T-helper 2 cell treated with Interferon-gamma antibody and Interleukin-4, amounts not matched to agents 5 μg/mL and 100 μg/mL, for 36 hours (primary cell): ENCODE measurements around the gene CELF2.

ENCODE experiments used
- DNase-seq: peaks from one replicate; pipeline ENCODE4 v3.0.0; 2021; ENCODE audit warnings: low spot score
- H3K27ac Mint-ChIP-seq: one replicate; pipeline ENCODE4 v1.8.0; 2021; ENCODE audit warnings: mild to moderate bottlenecking, mixed read lengths
- H3K27me3 Mint-ChIP-seq: one replicate; pipeline ENCODE4 v1.8.0; 2021; ENCODE audit warnings: low read depth, mixed read lengths
- H3K36me3 Mint-ChIP-seq: one replicate; pipeline ENCODE4 v1.8.0; 2021; ENCODE audit warnings: low read depth, mixed read lengths
- H3K4me1 Mint-ChIP-seq: one replicate; pipeline ENCODE4 v1.8.0; 2021; ENCODE audit warnings: low read depth, mixed read lengths
- H3K4me3 Mint-ChIP-seq: one replicate; pipeline ENCODE4 v1.8.0; 2022; ENCODE audit warnings: mild to moderate bottlenecking, moderate library complexity, mixed read lengths
- H3K9me3 Mint-ChIP-seq: one replicate; pipeline ENCODE4 v1.8.0; 2021; ENCODE audit warnings: mixed read lengths

Gene CELF2

GRCh38 chr10:11243425-11244222 lies 226.0 kb downstream of the CELF2 start:
- H3K36me3 Mint-ChIP-seq: peaks cover 23% of the 10 kb centered on the region
- H3K27me3 Mint-ChIP-seq: no peaks in the 10 kb centered on the region
- H3K4me1 Mint-ChIP-seq: peaks cover 34% of the 10 kb centered on the region
- H3K27ac Mint-ChIP-seq: peak overlapping the region; percentile 56
- no peak for DNase-seq
- H3K9me3 Mint-ChIP-seq: no peaks in the 10 kb centered on the region
- peak overlapping the region; percentile 25 for H3K4me3 Mint-ChIP-seq

- Mint-ChIP-seq H3K9me3 (no peaks in the 10 kb centered on the region), H3K4me3 (no peak overlapping the region), H3K27ac (no peak overlapping the region), H3K27me3 (no peaks in the 10 kb centered on the region), H3K36me3 (peaks cover 36% of the 10 kb centered on the region), H3K4me1 (peaks cover 33% of the 10 kb centered on the region)
- no peak for DNase-seq
These were observed 227.4 kb downstream of the CELF2 start for GRCh38 chr10:11245095-11245479.

- H3K4me3 Mint-ChIP-seq: no peak overlapping the region
- no peak for DNase-seq
- peaks cover 32% of the 10 kb centered on the region for H3K4me1 Mint-ChIP-seq
- no peaks in the 10 kb centered on the region for H3K9me3 Mint-ChIP-seq
- H3K36me3 Mint-ChIP-seq: peaks cover 36% of the 10 kb centered on the region
- no peaks in the 10 kb centered on the region for H3K27me3 Mint-ChIP-seq
- H3K27ac Mint-ChIP-seq: no peak overlapping the region
These were observed 227.8 kb downstream of the CELF2 start for GRCh38 chr10:11245510-11245909.

- Mint-ChIP-seq H3K4me3 (no peak overlapping the region), H3K9me3 (no peaks in the 10 kb centered on the region), H3K36me3 (peaks cover 40% of the 10 kb centered on the region), H3K27me3 (no peaks in the 10 kb centered on the region), H3K27ac (no peak overlapping the region), H3K4me1 (peaks cover 28% of the 10 kb centered on the region)
- DNase-seq: no peak
These were observed 228.4 kb downstream of the CELF2 start for GRCh38 chr10:11245981-11246590.

- no peak for DNase-seq
- Mint-ChIP-seq H3K4me3 (no peak overlapping the region), H3K27ac (no peak overlapping the region), H3K9me3 (no peaks in the 10 kb centered on the region), H3K36me3 (peaks cover 40% of the 10 kb centered on the region), H3K4me1 (peaks cover 24% of the 10 kb centered on the region), H3K27me3 (no peaks in the 10 kb centered on the region)
These were observed 229.2 kb downstream of the CELF2 start for GRCh38 chr10:11246752-11247467.

GRCh38 chr10:11249152-11249807 lies 231.6 kb downstream of the CELF2 start:
- no peaks in the 10 kb centered on the region for H3K9me3 Mint-ChIP-seq
- H3K4me3 Mint-ChIP-seq: no peak overlapping the region
- no peaks in the 10 kb centered on the region for H3K27me3 Mint-ChIP-seq
- H3K4me1 Mint-ChIP-seq: peaks cover 6% of the 10 kb centered on the region
- no peak for DNase-seq
- H3K36me3 Mint-ChIP-seq: peaks cover 39% of the 10 kb centered on the region
- no peak overlapping the region for H3K27ac Mint-ChIP-seq

GRCh38 chr10:11249808-11250195 lies 232.1 kb downstream of the CELF2 start:
- H3K27ac Mint-ChIP-seq: no peak overlapping the region
- DNase-seq: no peak
- H3K36me3 Mint-ChIP-seq: peaks cover 44% of the 10 kb centered on the region
- H3K4me1 Mint-ChIP-seq: peaks cover 7% of the 10 kb centered on the region
- H3K4me3 Mint-ChIP-seq: no peak overlapping the region
- H3K9me3 Mint-ChIP-seq: no peaks in the 10 kb centered on the region
- no peaks in the 10 kb centered on the region for H3K27me3 Mint-ChIP-seq

GRCh38 chr10:11250304-11250703 lies 232.6 kb downstream of the CELF2 start:
- DNase-seq: no peak
- Mint-ChIP-seq H3K27me3 (no peaks in the 10 kb centered on the region), H3K4me3 (no peak overlapping the region), H3K4me1 (peaks cover 12% of the 10 kb centered on the region), H3K27ac (no peak overlapping the region), H3K9me3 (no peaks in the 10 kb centered on the region), H3K36me3 (peaks cover 49% of the 10 kb centered on the region)

- no peaks in the 10 kb centered on the region for H3K27me3 Mint-ChIP-seq
- H3K4me3 Mint-ChIP-seq: no peak overlapping the region
- H3K4me1 Mint-ChIP-seq: peaks cover 21% of the 10 kb centered on the region
- H3K36me3 Mint-ChIP-seq: peaks cover 66% of the 10 kb centered on the region
- DNase-seq: no peak
- no peak overlapping the region for H3K27ac Mint-ChIP-seq
- H3K9me3 Mint-ChIP-seq: no peaks in the 10 kb centered on the region
These were observed 235.2 kb downstream of the CELF2 start for GRCh38 chr10:11252887-11253286.

GRCh38 chr10:11253385-11254002 lies 235.8 kb downstream of the CELF2 start:
- Mint-ChIP-seq H3K27ac (no peak overlapping the region), H3K9me3 (no peaks in the 10 kb centered on the region), H3K4me3 (no peak overlapping the region), H3K36me3 (peaks cover 70% of the 10 kb centered on the region), H3K4me1 (peaks cover 23% of the 10 kb centered on the region), H3K27me3 (no peaks in the 10 kb centered on the region)
- no peak for DNase-seq

- no peak for DNase-seq
- peaks cover 72% of the 10 kb centered on the region for H3K36me3 Mint-ChIP-seq
- no peaks in the 10 kb centered on the region for H3K9me3 Mint-ChIP-seq
- H3K4me3 Mint-ChIP-seq: no peak overlapping the region
- no peaks in the 10 kb centered on the region for H3K27me3 Mint-ChIP-seq
- peaks cover 22% of the 10 kb centered on the region for H3K4me1 Mint-ChIP-seq
- peak overlapping the region; percentile 8 for H3K27ac Mint-ChIP-seq
These were observed 237.5 kb downstream of the CELF2 start for GRCh38 chr10:11255156-11255555.

GRCh38 chr10:11255796-11256444 lies 238.2 kb downstream of the CELF2 start:
- DNase-seq: no peak
- H3K27me3 Mint-ChIP-seq: no peaks in the 10 kb centered on the region
- H3K36me3 Mint-ChIP-seq: peaks cover 70% of the 10 kb centered on the region
- peaks cover 24% of the 10 kb centered on the region for H3K4me1 Mint-ChIP-seq
- no peaks in the 10 kb centered on the region for H3K9me3 Mint-ChIP-seq
- no peak overlapping the region for H3K27ac Mint-ChIP-seq
- no peak overlapping the region for H3K4me3 Mint-ChIP-seq

- Mint-ChIP-seq H3K27me3 (no peaks in the 10 kb centered on the region), H3K36me3 (peaks cover 79% of the 10 kb centered on the region), H3K4me1 (peaks cover 31% of the 10 kb centered on the region), H3K9me3 (no peaks in the 10 kb centered on the region), H3K4me3 (no peak overlapping the region), H3K27ac (peak overlapping the region; percentile 31)
- no peak for DNase-seq
These were observed 239.2 kb downstream of the CELF2 start for GRCh38 chr10:11256896-11257295.
